ENCODE results near the gene NSRP1.

- TF ChIP-seq POLR2AphosphoS5 (IDR thresholded peaks at IDR 0.05) (no peak), POLR2A (IDR thresholded peaks at IDR 0.05) (no peak)
Observed at GRCh38 chr17:30074730-30075129, 41.9 kb upstream of the NSRP1 start.
